AG04449 (cell line): ENCODE results near the gene APOO.

Experiments
- CTCF ChIA-PET: fragments of 350-600 bp; formaldehyde crosslinking; extraction: SDS; loops from one replicate; lab custom pipeline; 2021; ENCODE audit warnings: antibody characterized with exemption; lab: Yijun Ruan, JAX
- POLR2A ChIA-PET: fragments of 400-600, 350-600 bp; formaldehyde crosslinking; extraction: SDS; loops from one replicate; lab custom pipeline; 2020; ENCODE audit warnings: antibody characterized with exemption, inconsistent platforms; lab: Yijun Ruan, JAX
- DNase-seq: peaks from one replicate; pipeline ENCODE4 v3.0.0-alpha.2; 2010; ENCODE audit warnings: low read depth, low spot score
- H3K4me3 ChIP-seq: 2 replicates; pipeline ENCODE4 v1.5.1; 2011; ENCODE audit warnings: low read depth, mild to moderate bottlenecking, control low read depth, low read length
- TF ChIP-seq, protein P1 (sequence below): IDR thresholded peaks from one replicate; pipeline ENCODE4 v1.5.1; 2011; ENCODE audit warnings: mild to moderate bottlenecking, moderate library complexity, low read length, control low read depth, inconsistent platforms; ENCODE audit not compliant: insufficient read depth; ENCODE audit errors: missing control alignments

APOO gene

GRCh38 chrX:23935106-23935505 is 27.4 kb upstream of the APOO start:
- ChIA-PET CTCF (no interaction called here), POLR2A (no interaction called here)
- DNase-seq = no peak
- no peak overlapping the region for H3K4me3 ChIP-seq
- TF ChIP-seq, protein P1, sequence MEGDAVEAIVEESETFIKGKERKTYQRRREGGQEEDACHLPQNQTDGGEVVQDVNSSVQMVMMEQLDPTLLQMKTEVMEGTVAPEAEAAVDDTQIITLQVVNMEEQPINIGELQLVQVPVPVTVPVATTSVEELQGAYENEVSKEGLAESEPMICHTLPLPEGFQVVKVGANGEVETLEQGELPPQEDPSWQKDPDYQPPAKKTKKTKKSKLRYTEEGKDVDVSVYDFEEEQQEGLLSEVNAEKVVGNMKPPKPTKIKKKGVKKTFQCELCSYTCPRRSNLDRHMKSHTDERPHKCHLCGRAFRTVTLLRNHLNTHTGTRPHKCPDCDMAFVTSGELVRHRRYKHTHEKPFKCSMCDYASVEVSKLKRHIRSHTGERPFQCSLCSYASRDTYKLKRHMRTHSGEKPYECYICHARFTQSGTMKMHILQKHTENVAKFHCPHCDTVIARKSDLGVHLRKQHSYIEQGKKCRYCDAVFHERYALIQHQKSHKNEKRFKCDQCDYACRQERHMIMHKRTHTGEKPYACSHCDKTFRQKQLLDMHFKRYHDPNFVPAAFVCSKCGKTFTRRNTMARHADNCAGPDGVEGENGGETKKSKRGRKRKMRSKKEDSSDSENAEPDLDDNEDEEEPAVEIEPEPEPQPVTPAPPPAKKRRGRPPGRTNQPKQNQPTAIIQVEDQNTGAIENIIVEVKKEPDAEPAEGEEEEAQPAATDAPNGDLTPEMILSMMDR = no peak

DNA sequence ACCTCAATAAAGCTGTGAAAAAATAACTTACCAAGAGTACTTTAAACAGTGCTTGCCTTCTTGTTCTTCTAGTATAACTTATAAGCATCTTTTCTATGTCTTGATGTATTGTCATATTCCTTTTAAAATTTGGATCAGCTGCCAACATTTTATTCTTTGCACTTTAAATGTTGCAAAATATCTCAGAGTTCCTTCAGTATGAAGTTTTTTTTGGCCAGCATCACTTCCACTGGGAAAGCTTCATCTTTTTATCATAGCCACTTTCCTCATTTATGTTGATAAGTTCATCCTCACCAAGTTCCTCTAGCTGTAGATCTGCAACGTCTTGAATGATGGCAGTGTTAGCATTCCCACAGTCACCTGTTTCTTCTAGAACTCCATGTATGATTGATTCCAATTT is 24.3 kb upstream of the APOO start:
- TF ChIP-seq, protein P1 = no peak
- H3K4me3 ChIP-seq = no peak overlapping the region
- no peak for DNase-seq
- ChIA-PET POLR2A (no interaction called here), CTCF (interaction anchor here (1.4 kb wide), 1 partner anchor 24 kb away, joined by 5 read pairs; the partner anchor contains the start of genes APOO and CXorf58)

DNA sequence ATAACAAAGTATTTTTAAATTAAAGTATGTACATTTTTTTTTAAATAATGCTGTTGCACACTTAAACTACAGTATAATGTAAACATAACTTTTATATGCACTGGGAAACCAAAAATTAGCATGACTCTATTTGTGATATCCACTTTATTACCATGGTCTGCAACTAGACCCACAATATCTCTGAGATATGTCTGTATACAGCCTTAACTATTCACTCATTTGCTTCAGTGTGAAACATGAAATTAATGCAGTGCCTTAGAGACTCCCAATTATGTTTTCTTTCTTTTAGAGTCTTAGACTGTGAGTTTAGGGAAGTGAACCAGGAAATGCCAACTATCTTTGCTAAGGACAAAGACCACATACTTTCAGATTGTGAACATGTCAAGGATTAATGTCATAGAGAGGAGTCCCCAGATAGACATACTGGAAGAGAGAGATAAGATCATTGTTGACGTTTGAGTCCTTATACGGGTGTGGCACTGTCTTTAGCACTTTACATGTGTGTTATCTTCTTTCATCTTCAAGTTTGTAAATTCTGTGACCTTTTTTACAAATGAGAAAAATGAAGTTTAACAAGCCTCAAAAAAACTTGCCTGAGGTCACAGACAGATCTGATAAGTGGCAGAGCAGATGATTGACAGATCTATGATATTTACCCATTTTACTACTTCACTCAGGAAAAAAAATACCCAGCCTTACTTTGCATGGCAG is 23.3 kb upstream of the APOO start:
- no peak overlapping the region for H3K4me3 ChIP-seq
- no peak for DNase-seq
- TF ChIP-seq, protein P1 = no peak
- POLR2A ChIA-PET = no interaction called here
- CTCF ChIA-PET = interaction anchor here (1.4 kb wide), 1 partner anchor 23 kb away, joined by 5 read pairs; the partner anchor contains the start of genes APOO and CXorf58

GRCh38 chrX:23926015-23926414 is 18.3 kb upstream of the APOO start:
- ChIA-PET POLR2A (no interaction called here), CTCF (no interaction called here)
- TF ChIP-seq, protein P1 = no peak
- DNase-seq = no peak
- no peak overlapping the region for H3K4me3 ChIP-seq

- CTCF ChIA-PET = interaction anchor here (1.2 kb wide), 1 partner anchor 134 kb away, joined by 6 read pairs; no protein-coding TSS in a partner anchor
- no peak for DNase-seq
- H3K4me3 ChIP-seq = no peak overlapping the region
- POLR2A ChIA-PET = no interaction called here
- TF ChIP-seq, protein P1 = no peak
Measured at GRCh38 chrX:23919706-23920320, 12.1 kb upstream of the APOO start.

- TF ChIP-seq, protein P1 = no peak
- H3K4me3 ChIP-seq = no peak overlapping the region
- CTCF ChIA-PET = interaction anchor here (1.2 kb wide), 1 partner anchor 135 kb away, joined by 6 read pairs; no protein-coding TSS in a partner anchor
- POLR2A ChIA-PET = no interaction called here
- no peak for DNase-seq
Measured at GRCh38 chrX:23919148-23919547, 11.4 kb upstream of the APOO start.
